GM19452 (cell line): ENCODE measurements around the gene TNFRSF25.

Experiments used
- ATAC-seq: cut with Tn5 transposase; IDR thresholded peaks from one replicate; pipeline ENCODE4 v1.9.1; 2021; ENCODE audit not compliant: unreplicated experiment

TNFRSF25 gene

DNA sequence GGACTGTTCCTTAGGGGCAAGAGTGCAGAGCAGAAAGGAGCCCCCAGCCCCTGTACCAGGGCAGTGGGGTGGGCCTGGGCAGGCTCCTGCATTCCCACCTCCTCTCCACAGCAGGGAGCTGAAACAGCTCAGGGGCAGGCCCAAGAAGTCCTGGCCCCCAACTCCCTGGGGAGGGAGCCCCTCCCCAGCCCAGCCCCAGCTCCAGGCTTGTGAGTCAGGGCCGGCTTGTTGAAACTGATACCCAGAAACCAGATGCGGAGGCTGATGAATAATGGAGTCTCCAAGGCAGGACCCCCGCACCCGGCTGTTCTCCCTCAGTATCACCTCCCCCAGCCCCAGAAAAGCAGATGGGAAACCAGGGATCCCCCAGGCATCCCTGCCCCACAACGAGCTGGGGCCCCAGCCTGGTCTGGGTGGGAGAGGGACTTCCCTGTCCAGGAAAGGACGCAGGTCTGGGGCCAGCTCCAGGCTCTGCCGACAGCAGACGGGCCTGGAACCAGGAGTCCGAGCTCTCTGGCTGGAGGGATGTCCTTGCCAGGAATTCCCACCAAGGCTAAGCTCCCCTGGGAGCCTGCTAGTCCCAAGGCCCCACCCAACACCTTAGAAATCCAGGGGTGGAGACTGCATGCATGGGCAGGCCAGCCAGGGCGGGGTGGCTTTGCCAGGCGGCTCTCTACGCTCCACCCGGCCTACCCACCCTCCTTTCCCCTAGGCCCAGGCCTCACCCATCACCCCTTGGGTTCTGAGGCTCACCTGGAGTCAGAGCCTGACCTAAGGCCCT, 22.8 kb upstream of the TNFRSF25 start:
- no peak for ATAC-seq

DNA sequence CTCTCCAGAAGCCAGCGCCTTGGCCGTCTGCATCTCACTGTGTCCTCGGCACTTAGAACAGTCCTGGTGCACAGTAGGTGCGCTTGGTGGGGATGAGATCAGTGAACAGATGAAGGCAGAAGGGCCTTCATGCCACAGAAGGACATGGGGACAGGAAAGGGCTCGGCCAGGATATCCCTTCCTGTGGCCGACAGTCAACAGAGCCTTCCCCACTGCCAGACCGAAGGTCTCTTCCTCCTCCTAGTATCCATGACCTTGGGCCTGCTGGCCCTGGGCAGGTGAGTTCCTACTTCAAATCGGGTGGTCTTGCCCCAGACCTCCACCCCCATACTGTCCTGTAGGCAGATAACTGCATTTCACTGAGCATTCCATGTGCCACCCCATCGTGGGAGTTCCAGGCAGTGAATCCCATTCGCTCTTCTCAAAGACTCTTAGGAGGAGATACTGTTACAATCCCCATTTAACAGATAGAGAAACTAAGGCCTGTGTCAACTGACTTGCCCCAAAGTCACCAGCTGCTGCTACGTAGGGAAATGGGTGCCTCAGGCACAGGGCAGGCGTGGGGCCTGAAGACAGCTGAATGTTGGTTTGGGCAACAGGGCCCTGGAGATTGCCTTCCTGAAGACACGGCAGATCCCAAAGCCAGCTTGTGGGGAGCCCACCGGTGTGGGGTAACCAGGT, 22.0 kb upstream of the TNFRSF25 start:
- no peak for ATAC-seq

DNA sequence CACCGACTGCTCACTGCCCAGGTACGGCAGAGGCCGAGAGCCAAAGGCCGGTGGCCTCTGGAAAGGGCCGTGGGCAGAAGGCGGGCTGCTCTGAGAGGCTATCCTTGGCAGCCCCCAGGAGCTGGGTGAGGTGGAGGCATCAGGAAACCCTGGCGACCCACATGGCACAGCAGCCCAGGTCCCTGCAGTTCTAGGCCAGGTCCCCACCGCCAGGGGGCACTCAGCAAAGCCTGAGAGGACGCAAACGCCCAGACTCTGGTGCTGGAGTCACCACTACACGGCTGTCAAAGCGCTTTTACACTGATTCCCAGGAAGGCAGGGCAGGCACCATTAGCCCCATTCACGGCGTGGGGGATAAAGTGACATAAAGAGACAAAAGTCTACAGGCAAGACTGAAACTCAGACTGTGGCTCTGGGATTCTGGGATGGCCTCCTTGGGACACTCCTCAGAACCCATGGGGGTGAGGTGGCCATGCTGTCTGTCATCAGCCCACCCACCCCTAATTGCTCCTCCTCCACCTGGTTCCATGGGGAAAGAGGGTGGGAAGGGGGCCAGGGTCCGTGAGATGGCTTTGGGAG, 20.5 kb upstream of the TNFRSF25 start:
- ATAC-seq: no peak

DNA sequence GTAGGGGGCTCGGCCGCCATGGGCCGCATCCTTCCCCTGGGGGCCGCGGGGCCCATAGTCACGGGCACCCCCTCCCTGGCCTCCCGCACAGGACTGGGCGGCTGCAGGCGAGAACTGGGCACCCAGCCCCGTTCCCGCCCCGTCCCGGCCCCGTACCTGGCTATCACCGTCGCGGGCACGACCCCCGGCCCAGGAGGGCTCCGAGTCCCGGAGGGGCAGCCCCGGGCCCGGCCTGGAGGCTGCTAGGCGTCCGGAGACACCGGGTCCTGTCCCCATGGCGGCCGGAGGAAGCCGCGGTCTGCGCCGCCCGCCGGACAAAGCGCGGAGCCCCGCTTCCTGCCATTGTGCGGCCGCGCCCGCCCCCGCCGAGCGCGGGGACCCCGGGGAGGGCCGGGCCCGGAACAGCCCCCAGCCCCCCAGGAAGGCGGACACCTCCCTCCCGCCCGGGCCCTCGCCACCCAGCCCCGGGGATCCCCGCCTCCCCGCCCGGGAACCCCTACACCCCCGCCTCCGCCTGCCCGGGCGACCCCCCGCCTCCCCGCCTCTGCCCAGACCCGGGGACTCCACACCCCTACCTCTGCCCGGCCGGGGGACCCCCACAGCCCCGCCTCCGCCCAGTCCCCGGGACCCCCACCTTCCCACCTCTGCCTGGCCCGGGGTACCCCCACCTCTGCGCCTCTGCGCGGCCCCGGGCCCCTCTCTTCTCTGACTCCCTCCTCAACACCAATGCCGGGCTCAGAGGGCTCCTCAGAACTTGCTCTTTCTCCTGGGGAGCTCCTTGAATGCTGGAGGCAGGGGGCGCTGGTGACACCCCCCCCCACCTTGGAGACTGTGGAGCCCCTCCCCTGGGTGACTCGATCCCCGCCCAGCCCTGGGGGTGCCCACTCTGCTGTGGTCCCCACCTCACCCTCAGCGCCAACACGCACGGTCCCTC, 19.5 kb upstream of the TNFRSF25 start:
- no peak for ATAC-seq

DNA sequence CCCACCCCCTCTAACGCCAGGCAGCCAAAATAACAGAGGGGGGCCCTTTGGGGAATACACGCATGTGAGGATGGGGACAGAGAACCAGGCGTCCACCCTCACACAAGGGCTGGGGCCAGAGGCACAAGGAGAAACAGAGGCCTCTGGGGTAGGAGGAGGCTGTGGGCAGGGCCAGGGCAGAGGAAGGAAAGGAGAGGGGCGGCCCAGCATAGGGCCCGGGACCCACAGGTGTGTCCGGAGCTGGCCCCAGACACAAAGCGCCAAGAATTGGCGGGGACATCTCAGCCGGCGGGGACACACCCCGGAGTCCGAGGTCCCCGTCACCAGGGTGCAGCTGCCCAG, 18.8 kb upstream of the TNFRSF25 start:
- ATAC-seq: no peak

DNA sequence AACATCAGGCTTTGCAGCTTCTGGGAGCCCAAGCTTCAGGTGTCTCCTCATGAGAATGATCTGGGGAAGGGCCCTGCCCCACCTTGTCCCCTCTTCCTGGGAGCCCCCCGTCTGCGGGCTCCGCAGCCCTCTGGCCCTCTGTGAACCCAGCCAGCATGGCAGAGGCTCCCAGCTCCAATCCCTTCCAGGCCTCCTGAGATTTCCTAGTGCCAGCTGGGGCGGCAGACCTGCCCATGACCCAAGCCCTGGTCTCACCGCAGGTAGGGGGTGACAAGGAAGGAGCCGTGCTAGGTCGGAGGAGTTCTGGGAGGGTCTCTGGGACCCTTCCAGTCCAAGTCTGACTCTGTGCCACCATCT, 17.8 kb upstream of the TNFRSF25 start:
- ATAC-seq: no peak

DNA sequence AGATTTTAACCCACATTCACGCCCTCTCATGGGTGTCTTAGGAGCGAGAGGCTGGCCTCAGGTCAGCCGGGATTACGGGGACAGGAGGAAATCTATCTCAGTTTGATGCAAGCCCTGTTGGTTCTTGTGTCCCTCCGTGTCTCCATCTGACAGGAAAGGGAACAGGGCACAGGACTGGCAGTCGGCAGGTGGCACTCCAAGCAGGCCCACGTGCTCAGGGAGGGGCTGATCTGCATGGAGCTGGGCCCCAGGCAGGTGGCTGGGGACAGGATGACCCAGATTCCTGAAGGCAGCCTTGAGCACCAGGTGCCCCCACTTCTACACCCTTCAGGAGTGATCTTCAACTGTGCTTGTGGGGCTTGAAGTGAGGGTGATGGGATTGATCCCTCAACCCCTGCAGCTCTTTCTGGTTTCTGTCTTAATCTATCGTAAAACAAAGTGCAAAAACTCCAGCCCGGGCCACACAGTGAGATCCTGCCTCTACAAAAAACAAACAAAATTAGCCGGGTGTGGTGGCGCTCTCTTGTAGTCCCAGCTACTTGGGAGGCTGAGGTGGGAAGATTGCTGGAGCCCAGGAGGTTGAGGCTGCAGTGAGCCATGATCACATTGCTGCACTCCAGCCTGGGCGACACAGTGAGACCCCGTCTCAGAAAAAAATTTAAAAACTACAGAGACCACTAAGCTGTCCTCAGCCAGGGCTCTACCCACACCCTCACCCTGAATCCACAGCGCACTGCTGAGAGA, 17.2 kb upstream of the TNFRSF25 start:
- ATAC-seq: no peak

DNA sequence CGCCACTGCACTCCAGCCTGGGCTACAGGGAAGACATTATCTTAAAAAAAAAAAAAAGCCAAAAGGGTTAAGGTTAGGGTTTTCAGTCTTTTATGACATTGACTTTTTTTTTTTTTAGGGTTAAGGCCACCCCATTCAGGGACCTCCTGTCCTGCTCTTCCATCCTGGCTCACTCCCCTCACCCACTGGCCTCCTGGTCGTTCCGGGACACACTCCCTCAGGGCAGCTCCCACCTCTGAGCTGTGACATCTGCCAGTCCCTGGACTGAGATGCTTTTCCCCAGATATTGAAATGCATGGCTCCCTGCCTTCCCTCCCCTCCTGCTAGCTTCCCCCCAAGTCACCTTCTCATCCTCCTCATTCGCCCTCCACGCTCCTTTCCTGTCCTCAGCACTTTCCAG, 15.8 kb upstream of the TNFRSF25 start:
- no peak for ATAC-seq

DNA sequence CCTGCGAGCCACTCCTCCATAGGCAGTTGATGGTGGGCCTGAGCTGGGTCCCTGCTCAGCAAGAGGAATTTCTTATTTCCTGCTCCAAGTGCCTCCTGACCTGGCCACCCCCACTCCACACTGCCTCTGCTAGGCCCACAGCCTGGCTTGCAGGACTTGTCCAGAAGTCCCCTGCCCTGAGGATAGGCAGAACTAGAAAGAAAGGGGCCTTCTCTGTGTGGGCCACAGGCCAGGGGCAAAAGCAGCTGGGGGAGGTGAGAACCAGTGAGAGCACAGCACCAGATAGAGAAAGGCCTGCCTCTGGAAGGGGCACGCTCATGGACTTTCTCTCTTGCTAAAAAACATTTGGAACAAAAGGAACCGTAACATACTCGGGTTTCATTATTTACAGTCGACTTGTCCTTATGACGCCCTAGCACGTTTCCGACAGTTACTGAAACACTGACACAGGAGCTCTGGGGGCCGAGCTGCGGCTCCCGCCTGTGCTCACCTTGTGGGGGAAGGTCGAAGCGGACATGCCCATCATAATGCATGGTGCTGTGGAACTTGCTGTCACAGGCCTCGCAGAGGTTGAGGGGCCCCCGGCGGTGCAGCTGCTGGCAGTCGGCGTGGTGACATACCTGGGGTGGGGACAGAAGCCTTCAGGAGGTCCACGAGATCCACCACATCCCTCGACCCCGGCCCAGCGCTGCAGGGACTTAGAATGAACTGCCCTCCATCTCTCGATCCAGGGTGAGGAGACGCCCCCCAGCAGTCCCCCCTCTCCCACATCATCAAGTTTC, 11.3 kb upstream of the TNFRSF25 start:
- no peak for ATAC-seq

DNA sequence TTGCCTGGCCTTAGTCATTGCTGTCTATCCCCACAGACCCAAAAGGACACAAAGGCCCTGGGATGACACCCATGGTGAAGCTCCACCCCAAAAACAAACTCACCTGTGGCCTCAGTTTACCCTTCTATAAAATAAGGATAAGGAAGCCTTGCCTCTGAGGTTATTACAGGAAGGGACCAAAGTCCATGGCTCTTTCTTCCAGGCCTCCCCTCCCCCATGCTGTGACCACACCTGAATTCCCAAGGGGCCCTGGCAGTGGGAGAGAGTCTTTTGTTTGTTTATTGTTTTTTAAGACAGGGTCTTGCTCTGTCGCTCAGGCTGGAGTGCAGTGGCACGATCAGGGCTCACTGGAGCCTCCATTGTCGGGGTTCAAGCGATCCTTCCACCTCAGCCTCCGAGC, 10.5 kb upstream of the TNFRSF25 start:
- ATAC-seq: no peak

DNA sequence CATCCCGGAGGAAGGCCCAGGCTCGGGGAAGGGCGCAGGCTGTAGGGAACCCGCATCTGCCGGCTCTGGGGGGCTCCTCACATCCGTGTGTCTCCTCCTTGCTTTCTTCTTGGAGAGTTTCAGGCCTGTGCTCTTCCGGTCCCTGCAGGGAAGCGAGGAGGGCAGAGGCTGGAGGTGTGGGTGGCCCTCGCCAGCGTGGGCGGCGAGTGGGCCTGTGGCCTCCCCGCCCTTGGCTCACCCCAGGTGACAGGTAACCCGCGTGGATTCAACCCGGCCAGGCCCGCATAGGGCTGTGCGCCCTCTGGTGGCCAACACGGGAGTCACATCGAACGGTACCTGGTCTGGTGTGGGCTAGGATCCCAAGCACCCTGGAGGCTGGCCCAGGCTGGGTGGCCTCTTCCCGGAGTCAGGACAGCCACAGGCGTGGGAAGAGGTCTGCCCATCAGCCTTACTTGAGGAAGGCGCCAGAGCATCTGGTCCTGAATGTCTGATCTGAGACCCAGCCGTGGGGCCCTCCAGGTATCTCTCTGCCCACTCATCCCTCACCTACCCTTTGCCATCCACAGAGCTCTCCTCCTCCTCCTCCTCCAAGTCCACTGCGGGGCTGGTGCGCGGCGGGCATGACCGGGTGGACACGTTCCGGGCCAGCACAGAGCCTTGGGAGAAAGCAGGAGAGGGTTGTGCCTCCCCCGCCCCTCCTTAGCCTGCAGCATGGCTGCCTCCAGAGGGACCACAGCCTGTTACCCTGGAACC, 9.6 kb upstream of the TNFRSF25 start:
- ATAC-seq: no peak

DNA sequence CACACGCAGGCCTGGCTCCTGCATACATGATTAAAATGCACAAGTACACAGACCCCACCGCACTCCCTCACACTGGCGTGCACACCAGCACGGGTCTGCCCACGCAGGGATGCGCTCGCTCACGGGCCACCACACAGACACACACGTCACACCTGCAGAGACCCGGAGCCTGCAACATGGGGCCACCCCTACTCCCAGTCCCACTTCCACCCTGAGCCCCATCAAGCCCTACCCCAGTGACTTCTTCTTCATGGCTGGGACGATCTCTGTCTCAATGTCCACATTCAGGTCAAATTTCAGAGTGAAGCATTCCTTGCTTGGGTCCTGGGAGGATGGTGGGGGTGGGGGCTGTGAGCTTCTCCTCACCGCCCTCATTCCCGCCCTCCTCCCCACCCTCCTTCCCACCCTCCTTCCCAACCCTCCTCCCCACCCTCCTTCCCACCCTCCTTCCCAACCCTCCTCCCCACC, 8.9 kb upstream of the TNFRSF25 start:
- no peak for ATAC-seq

DNA sequence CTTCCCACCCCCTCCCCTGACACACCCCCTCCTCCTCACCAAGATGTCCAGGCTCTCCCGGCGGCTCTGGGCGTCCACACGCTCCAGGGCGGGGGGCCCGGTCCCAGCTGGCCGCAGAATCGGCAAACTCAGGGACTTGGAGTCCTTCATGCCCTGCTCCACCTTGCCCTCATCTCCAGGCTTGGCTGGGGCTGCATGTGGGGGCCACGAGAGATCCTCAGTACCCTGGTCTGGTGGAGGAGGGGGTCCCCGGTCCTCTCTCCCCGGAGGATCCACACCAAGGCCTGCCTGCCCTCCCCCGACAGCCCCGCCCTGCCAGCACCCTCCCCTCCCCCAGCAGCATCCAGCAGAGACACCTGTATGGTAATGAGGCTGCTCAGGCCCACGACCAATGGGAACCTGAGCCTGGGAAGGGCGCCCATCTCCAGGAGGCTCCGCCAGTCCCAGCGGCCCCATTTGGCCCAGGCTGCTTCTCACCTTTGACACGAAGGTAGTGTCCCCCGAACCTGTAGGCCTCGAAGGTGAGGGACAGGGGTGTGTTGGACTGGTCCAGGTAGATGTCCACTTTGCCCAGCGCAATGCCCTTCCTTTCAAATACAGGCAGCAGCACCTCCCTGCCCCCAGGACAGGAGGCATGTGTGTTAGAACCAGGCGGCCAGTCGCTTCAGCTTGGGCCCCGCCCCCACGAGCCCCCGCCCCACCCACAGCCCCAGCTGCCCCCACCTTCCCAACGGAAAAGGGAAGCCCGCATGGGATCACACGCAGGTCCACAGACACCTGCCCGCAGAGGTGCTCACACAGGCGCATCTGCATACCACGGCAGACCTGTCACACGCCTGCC, 8.2 kb upstream of the TNFRSF25 start:
- no peak for ATAC-seq

DNA sequence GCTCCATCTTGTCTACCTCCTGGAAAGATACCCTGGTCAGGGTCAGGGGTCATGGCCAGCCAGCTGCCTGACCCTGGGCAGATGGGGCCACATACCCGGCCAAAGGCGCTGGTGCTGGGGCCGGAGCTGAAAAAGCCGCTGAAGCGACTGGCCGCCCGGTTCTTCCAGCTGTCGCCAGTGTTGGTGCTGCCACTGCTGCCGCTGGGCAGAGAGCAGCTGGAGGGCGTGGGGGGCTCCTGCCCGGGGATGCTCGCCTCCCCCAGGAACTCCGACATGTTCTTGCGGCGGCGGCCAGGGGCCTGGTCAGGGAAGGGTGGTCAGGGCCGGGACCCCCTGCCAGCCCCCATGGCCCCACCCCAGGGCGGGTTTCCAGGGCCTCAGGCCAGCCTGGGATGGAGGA, 7.2 kb upstream of the TNFRSF25 start:
- ATAC-seq: no peak

DNA sequence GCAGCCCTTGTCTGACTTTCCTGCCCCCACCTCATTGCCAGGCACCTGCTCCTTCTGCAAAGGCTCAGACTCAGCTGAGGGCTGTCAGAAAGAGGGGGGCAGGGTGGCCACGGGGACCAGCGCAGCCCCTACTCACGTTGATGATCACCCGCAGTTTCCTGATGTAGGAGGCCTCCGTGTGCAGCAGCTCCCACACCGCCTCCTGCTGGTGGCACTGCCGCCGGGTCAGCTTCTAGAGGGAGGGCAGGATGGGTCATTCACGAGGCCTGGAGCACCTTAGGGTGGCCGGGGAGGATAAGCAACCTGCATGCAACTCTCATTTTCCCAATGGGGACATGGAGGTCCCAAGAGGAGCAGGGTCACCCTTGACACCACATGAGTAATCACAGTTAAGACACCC, 6.4 kb upstream of the TNFRSF25 start:
- no peak for ATAC-seq

DNA sequence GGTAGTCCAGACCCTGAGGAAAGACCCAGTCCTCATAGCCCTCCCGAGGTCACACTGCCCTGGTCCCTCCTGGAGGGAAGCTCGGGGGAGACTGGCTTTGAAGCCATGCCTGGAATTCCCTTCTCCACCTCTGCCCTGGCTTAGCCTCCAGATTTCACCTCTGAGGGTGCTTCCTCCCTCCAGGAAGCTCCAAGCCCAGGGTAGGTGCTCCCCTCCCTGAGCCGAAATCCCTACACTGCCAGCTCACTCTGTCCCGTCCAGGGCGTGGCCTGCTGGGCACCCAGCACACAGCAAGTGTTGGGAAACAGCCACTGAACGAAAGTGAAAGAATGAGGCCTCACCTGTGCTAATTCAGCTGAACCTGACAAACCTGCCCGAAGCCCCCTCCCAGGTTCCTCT, 6.0 kb upstream of the TNFRSF25 start:
- ATAC-seq: no peak

DNA sequence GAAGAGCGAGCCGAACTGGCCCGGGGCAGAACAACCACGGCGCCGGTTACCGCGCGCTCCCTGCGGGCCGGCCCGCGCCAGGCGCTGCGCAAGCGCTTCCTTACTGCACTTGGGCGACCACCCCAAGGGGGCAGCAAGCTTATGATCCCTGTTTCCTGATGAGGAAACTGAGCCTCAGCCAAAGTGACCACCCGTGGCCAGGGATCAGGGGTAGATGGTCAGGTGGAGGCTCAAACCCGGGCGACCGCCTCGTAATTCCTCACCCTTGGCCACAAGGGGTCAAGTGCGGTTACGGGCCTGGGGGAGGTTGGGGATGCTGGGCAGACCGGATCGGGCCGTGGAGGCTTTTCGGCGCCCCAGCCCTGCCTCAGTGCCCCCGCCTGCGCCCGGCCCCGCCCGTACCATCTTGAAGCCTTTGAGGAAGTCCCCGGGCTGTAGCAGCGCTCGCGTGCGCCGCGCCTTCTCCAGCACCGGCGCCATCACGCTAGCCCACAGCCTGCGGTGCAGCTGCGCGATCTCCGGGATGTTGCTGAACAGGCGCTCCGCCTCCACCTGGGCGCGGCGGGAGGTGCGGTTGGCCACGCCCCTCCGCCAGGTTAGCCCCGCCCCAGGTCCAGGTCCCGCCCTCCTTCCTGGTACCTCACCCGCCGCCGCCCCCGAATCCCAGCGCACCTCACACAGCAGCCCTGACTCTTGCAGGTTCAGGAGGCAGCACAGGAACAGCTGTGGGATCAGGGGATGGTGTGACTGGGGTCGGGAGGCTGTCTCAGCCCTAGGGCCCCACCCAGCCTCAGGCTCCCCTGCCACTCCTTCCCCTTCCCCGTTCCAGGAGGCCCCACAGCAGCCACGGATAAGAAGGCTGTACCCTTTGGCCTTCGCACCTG, 5.4 kb upstream of the TNFRSF25 start:
- no peak for ATAC-seq
